SU-DHL-6 (cell line): ENCODE measurements around the gene IRF2.

ENCODE experiments used
- EZH2phosphoT487 ChIP-seq: fragments of 200-600 bp; sonication (generic), shearing (Covaris generic); conservative IDR thresholded peaks from 2 replicates; pipeline ENCODE4 v1.6.1; 2018; ENCODE audit warnings: mild to moderate bottlenecking, antibody characterized with exemption, low read length, moderate library complexity, mixed read lengths
- TF ChIP-seq, protein P1 (sequence below): fragments of 200-600 bp; sonication (generic); IDR thresholded peaks from one replicate; pipeline ENCODE4 v1.5.1; 2017; ENCODE audit warnings: antibody characterized with exemption, mild to moderate bottlenecking, low read length, moderate library complexity; ENCODE audit not compliant: insufficient read depth, poor library complexity, severe bottlenecking

DNA sequence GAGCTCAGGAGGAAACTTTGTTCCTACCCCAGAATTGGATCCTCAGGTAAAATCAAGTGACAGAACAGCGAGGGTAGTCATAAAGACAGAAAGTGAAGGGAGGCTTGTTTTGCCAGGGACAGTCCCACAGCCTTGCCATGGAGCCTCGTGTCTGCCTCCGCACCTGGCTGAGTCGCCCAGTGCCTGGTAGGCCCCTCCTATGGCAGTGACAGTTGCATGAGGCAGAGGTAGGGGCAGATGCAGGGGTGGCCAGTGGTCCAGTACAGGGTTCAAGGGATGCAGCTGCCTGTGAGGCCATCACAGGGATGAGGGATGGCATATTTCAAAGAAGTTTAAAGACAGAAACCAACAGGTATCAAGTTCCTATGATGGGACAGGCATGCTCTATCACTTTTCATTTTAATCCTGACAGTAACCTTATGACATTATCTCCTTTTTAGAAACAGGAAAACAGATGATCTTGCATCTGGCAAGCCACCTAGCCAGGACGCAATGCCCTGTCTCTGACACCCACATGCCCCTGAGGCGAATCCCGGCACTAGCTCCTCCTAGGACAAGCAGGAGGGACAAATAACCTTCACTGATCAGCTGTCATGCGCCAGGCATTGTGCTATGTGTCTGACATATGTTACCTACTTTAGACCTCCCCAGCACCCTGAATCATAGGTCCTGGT is 129.3 kb downstream of the IRF2 start:
- TF ChIP-seq, protein P1, sequence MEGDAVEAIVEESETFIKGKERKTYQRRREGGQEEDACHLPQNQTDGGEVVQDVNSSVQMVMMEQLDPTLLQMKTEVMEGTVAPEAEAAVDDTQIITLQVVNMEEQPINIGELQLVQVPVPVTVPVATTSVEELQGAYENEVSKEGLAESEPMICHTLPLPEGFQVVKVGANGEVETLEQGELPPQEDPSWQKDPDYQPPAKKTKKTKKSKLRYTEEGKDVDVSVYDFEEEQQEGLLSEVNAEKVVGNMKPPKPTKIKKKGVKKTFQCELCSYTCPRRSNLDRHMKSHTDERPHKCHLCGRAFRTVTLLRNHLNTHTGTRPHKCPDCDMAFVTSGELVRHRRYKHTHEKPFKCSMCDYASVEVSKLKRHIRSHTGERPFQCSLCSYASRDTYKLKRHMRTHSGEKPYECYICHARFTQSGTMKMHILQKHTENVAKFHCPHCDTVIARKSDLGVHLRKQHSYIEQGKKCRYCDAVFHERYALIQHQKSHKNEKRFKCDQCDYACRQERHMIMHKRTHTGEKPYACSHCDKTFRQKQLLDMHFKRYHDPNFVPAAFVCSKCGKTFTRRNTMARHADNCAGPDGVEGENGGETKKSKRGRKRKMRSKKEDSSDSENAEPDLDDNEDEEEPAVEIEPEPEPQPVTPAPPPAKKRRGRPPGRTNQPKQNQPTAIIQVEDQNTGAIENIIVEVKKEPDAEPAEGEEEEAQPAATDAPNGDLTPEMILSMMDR: no peak
- no peak for TF ChIP-seq EZH2phosphoT487
